OCI-LY1 (cell line): ENCODE data around the gene FMO2.

ENCODE experiments used
- CTCF ChIP-seq: fragments of 200-600 bp; sonication (generic), shearing (Covaris generic); IDR thresholded peaks from 2 replicates; pipeline ENCODE4 v1.5.1; 2017; ENCODE audit warnings: mild to moderate bottlenecking, antibody characterized with exemption, low read length, moderate library complexity, mixed read lengths
- EZH2 ChIP-seq: fragments of 200-600 bp; sonication (generic), shearing (Covaris generic); IDR thresholded peaks from 2 replicates; pipeline ENCODE4 v1.8.0; 2017; ENCODE audit warnings: borderline replicate concordance, mixed run types, mild to moderate bottlenecking, antibody characterized with exemption, low read length, moderate library complexity, mixed read lengths

- no peak for TF ChIP-seq CTCF
- TF ChIP-seq EZH2: no peak
Measured at GRCh38 chr1:171254859-171255258, 69.8 kb downstream of the FMO2 start.
